ENCODE measurements around the gene ZNF639.

- TF ChIP-seq CTCF (IDR thresholded peaks at IDR 0.05; ENCODE audit: poor library complexity) (no peak), EZH2 (IDR thresholded peaks at IDR 0.05; ENCODE audit: borderline replicate concordance) (no peak), EZH2phosphoT487 (IDR thresholded peaks at IDR 0.05; ENCODE audit: low read depth, severe bottlenecking, unreplicated experiment) (no peak)
Measured at GRCh38 chr3:179373938-179374337, 51.1 kb downstream of the ZNF639 start.

All from hepatocyte (in vitro differentiated cells).